OCI-LY3 (cell line): ENCODE results near the gene TSNAX.

ENCODE experiments used
- EZH2phosphoT487 ChIP-seq: fragments of 200-600 bp; shearing (Covaris generic); IDR thresholded peaks from 2 replicates; pipeline ENCODE4 v1.6.1; 2018; ENCODE audit warnings: antibody characterized with exemption, mixed run types, low read depth
- TF ChIP-seq, protein P1 (sequence below): fragments of 200-600, 300-600 bp; sonication (generic); IDR thresholded peaks from 2 replicates; pipeline ENCODE4 v1.5.1; 2014; ENCODE audit warnings: antibody characterized with exemption, low read length, low read depth

DNA sequence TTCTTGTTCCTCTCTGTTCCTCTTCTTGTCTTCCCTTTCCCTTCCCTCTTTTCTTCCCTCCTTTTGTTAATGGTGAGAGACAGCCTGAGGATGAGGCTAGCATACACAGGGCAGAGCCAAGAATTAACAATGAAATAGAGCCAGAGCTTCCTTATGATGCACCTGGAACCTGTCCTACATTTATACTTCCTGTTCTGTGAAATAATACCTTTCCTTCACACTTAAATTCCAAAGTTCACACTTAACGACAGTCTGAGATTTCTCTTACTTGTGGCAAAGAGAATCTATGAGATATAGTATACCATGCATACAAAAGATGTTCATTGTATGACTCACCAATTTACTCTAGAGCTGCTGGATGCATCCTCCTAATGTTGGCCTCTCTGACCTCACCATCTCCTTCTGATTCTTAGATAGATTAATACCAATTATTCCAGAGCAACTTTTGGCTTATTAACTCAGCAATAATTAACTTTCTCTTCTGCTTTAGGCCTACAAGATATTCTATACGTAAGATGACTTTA lies 30.8 kb upstream of the TSNAX start:
- TF ChIP-seq, protein P1, sequence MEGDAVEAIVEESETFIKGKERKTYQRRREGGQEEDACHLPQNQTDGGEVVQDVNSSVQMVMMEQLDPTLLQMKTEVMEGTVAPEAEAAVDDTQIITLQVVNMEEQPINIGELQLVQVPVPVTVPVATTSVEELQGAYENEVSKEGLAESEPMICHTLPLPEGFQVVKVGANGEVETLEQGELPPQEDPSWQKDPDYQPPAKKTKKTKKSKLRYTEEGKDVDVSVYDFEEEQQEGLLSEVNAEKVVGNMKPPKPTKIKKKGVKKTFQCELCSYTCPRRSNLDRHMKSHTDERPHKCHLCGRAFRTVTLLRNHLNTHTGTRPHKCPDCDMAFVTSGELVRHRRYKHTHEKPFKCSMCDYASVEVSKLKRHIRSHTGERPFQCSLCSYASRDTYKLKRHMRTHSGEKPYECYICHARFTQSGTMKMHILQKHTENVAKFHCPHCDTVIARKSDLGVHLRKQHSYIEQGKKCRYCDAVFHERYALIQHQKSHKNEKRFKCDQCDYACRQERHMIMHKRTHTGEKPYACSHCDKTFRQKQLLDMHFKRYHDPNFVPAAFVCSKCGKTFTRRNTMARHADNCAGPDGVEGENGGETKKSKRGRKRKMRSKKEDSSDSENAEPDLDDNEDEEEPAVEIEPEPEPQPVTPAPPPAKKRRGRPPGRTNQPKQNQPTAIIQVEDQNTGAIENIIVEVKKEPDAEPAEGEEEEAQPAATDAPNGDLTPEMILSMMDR = no peak
- no peak for TF ChIP-seq EZH2phosphoT487
